Activated naive CD4-positive, alpha-beta T cell treated with anti-CD3 and anti-CD28 coated beads, Interleukin-2, amount 50 U/mL, for 16 hours (primary cell): ENCODE results near the gene SRXN1.

Experiments used
- DNase-seq: peaks from one replicate; pipeline ENCODE4 v3.0.0-alpha.2; 2020

Gene SRXN1

GRCh38 chr20:602111-602970 is 50.7 kb downstream of the SRXN1 start:
- DNase-seq: no peak

GRCh38 chr20:600736-601135 is 52.3 kb downstream of the SRXN1 start:
- no peak for DNase-seq

- no peak for DNase-seq
Measured at GRCh38 chr20:600141-600540, 52.9 kb downstream of the SRXN1 start.

GRCh38 chr20:598133-598850 is 54.7 kb downstream of the SRXN1 start:
- no peak for DNase-seq

- no peak for DNase-seq
Measured at GRCh38 chr20:597560-597959, 55.4 kb downstream of the SRXN1 start.
